HG03378 (cell line): ENCODE results near the gene ZNF532.
"Not testable (repeated sequence)": the region's sequence is repeated elsewhere in the genome, so short reads cannot be mapped to it uniquely, and the experiment has no call there.

Experiments used
- ATAC-seq: cut with Tn5 transposase; IDR thresholded peaks from one replicate; pipeline ENCODE4 v1.9.1; 2021; ENCODE audit warnings: mild to moderate bottlenecking, moderate library complexity; ENCODE audit not compliant: unreplicated experiment

Gene ZNF532

GRCh38 chr18:58998401-58999203 is 133.9 kb downstream of the ZNF532 start:
- peak; percentile 72 for ATAC-seq

GRCh38 chr18:59001166-59001565 is 136.5 kb downstream of the ZNF532 start:
- no peak for ATAC-seq

DNA sequence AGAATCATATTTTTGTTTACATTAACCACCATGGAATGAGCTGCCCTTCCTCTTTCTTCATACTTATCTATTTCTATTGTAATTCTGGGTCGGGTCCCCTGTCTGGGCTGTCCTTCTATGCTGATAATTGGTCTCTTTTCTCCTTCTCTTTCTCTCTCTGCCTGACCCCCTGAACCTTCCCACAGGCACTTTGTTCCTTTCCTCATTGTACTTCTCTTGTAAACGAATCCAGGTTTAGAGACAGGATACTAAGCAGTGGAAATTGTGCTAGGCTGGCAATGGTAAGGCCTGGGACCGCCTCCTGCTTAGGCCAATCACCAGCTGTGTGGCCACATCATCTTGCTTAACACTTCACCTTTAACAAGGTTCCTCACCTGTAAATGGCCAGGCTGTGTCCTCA is 137.0 kb downstream of the ZNF532 start:
- ATAC-seq, result no peak

DNA sequence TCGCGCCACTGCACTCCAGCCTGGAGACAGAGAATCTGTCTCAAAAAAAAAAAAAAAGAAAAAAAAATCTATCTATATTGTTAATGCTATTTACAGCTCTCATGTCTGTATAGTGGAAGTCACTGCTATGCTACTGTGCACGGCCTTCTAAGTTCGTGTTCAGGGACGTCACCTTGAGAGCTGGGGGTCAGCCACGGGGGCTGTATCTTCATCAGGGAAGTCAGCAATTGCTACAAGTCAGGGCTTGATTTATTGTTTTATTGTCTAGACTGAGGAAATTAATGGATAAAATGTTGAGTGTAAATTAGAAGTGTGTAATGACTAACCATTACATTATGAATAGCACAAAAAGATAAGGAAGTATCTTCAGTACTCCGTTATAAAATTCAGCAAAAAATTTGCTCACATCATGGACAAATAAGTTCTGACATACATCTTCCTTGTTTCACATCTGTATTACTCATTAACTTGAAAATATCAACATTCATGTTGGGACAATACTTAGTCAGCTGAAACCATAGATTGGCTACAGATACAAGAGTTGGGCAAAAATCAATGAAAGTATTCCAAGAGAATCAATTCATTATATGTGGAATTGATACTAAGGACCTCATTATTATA is 138.4 kb downstream of the ZNF532 start:
- ATAC-seq, result no peak

DNA sequence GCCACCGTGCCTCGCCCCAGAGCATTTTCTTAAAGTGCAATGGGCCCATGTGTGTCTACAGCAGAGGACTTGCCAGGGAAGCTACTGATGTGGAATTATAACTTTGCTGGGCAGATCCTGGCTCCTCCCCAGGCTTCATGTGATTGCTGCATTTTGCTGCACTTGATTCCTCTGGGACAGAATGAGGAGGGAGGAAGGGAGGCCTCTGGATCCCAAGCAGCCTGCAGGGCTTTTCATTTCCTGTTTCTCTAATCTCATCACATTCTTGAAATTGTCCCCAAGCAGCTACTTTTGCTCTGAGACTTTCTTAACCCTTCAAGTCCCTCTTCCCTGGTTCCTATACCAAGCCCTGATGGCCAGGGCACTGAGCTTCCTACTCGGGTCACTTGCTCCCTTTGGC is 140.6 kb downstream of the ZNF532 start:
- ATAC-seq, result no peak

- ATAC-seq, result no peak
These were observed 141.9 kb downstream of the ZNF532 start for GRCh38 chr18:59006461-59007067.

GRCh38 chr18:59008302-59008974 is 143.8 kb downstream of the ZNF532 start:
- ATAC-seq, result no peak

- no peak for ATAC-seq
These were observed 145.2 kb downstream of the ZNF532 start for GRCh38 chr18:59009846-59010245.

DNA sequence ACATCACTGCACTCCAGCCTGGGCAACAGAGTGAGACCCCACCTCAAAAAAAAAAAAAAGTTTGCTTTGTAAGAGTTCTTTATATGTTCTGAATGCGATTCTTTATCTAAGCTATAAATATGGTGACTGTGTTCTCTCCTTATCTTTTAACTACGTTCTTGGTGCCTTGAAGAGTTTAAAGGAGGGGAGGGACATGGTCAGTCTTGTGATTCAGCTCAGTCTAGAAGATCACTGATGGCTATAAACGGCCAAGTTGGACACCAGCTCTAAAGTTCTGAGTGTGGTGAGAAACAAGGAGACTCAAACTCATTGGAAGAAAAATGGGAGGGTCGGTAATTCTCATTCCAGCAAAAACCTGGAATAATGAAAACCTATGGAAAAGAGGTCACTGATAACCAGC is 146.6 kb downstream of the ZNF532 start:
- ATAC-seq, result no peak

- no peak for ATAC-seq
These were observed 147.1 kb downstream of the ZNF532 start for GRCh38 chr18:59011786-59012185.

DNA sequence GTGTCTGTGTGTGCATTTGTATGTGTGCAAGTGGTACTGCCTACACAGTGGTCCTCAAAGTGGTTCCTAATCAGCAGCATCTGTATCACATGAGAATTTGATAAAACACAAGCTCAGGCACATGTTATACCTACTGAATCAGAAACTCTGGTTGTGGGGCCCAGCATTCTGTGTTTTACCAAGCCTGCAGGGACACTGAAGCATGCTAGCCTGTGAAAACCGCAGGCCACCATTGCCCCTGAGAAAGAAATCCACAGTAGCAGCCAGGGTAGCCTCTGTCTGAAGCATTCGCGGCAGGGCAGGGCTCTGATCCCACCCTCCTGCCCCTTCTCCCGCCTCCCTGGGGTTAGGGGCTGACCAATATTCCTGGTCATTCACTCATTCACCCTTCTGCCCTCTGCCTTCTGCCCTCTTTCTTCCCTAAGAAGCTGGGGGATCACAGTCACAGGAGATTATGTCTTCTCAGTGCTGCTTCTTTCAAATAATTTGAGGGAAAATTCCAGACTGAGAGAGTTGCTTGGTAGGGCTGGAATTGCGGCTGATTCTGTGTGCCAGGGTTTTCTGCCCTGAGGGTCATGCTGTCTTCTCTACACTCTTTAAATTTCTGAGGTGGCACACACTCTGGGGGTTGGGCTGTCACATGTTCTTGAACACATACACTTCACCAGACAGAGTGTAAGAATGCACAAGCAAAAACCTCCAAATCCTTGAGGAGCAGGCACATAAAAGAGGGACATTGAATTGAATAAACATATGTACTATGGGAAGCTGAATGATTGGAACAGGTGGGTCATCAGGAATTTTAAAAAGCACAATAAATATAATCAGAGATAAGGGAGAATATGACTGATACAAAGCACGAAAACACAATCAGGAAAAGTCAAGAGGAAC is 148.4 kb downstream of the ZNF532 start:
- no peak for ATAC-seq

- ATAC-seq, result no peak
These were observed 149.1 kb downstream of the ZNF532 start for GRCh38 chr18:59013744-59014143.

DNA sequence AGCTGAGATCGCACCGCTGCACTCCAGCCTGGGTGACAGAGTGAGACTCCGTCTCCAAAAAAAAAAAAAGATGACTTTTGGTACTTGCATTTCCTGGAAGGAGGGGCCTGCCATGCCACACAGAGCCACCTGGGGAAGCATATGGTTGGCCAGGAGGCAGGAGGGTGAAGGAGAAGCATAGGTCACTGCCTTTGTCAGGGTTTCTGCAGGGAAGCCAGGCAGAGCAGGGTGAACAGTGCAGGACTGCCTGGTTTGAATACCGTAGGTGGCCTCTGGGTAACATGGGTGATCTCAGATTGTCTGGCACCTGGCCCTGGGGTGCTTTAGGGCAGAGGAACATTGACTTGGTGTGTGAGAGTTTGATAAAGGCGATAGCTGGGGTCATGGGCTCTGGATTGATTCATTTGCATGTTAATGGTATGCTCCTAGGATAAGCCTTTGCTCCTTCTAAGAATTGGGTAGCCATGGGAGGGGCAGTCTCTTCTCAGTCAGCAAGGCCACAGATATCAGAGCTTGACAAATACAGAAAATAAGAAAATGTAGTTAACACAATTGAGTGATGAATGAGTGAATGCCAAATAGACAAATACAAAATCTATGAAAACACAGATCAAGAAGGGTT is 151.0 kb downstream of the ZNF532 start:
- no peak for ATAC-seq

DNA sequence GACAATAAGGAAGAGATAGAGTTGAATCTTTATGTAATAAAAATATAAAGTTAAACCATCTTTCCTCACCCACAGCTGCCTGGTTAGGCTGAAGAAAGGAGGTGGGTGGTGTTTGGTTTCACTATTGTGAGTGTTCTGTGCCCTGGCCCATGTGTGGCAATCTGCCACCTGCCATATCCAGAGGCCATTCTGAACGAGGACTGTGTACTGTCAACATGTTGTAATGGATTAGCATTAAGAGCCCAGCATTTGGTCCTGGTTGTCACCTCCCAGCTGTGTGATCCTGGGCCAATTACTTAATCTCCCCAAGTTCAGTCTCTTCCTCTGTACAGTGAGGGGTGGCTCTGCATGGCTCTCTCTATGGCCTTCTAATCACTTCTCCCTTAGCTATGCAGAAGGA is 156.8 kb downstream of the ZNF532 start:
- no peak for ATAC-seq

DNA sequence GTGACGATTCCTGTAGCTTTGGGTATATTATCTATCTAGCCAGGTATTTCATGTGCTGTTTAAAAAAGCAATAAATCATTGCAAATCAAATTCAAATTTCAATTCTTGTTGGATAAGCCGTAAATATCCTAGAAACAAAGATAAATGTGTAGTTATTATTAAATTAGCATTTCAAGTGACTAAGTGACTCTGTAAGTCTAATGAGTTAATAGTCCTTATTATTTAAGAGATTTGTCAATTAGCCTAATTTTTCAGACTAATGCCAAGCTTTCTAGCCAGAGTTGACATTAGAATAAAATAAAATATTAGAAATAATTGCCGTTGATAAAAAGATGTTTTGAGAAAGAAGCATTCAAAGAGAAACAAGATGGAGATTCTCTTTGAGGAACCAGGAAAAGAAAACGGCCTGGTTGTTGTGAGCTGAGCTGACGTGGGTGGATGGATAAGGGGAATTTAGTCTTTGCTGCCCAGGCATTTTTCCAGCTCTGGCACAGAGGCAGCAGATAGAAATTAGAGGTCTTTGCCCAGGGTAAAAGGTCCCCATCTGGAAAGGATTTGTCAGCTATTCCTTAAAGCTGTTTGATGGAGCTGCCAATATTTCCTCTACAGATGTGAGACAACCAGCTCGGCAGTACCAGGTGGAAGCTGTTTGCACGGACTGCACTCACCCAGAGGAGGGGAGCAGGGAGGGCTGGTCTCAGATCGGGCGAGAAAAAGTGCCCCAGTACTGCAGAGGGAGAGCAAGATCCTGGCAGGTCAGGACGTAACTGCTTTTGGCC is 157.7 kb downstream of the ZNF532 start:
- no peak for ATAC-seq

DNA sequence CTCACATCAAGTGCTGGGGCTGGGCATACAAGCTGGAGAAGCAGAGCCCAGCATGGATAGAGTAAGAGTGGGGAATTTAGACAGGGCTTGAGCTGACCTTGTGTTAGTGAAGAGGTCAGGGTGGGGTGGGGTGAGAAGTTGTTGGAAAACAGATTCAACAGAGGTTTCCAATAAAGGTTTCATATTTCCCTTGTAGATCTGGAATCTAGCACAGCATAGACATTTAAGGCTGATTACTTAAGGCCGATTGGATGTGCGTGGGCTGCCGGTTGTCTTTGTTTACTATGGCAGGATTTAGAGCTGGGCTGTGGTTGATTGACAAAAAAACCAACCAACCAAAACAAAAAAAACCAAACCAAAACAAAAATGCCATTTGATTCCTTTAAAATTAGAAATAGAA is 160.2 kb downstream of the ZNF532 start:
- ATAC-seq, result no peak

DNA sequence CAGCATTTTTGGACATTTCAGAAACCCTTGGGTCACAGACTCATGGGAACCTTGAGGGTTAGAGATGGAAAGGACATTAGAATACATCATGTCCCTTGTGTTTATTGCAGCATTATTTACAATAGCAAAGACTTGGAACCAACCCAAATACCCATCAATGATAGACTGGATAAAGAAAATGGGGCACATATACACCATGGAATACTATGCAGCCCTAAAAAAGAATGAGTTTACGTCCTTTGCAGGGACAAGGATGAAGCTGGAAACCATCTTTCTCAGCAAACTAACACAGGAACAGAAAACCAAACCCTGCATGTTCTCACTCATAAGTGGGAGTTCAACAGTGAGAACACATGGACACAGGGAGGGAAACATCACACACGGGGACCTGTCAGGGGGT is 160.9 kb downstream of the ZNF532 start:
- not testable (repeated sequence) for ATAC-seq

- no peak for ATAC-seq
These were observed 161.7 kb downstream of the ZNF532 start for GRCh38 chr18:59026364-59026763.

DNA sequence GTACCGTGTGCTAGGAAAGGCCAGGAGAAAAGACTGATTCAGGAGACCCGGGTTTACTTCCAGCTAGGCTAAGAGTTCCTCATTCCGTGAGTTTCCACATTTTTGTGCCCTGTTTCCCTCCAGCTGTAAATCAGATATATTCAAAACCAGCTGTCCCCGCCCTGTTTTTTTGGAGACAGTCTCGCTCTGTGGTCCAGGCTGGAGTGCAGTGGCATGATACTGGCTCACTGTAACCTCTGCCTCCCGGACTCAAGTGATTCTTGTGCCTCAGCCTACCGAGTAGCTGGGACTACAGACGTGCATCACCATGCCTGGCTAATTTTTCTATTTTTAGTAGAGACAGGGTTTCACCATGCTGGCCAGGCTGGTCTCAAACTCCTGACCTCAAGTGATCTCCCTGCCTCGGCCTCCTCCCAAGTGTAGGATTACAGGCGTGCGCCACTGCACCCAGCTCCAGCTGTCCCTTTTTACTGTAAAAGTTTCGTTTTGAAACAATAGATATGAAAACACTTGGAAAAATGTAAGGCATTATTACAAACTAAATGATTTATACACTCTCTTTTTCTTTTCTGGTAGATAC is 162.2 kb downstream of the ZNF532 start:
- no peak for ATAC-seq
